AG09319 (cell line): ENCODE measurements around the gene GPR35.

ENCODE experiments used
- DNase-seq: peaks from one replicate; pipeline ENCODE4 v3.0.0-alpha.2; 2010; ENCODE audit warnings: low read depth; ENCODE audit errors: extremely low read depth
- TF ChIP-seq, protein P1 (sequence below): IDR thresholded peaks from 2 replicates; pipeline ENCODE4 v1.5.1; 2011; ENCODE audit warnings: low read depth, mild to moderate bottlenecking, inconsistent platforms, low read length, moderate library complexity

Gene GPR35

DNA sequence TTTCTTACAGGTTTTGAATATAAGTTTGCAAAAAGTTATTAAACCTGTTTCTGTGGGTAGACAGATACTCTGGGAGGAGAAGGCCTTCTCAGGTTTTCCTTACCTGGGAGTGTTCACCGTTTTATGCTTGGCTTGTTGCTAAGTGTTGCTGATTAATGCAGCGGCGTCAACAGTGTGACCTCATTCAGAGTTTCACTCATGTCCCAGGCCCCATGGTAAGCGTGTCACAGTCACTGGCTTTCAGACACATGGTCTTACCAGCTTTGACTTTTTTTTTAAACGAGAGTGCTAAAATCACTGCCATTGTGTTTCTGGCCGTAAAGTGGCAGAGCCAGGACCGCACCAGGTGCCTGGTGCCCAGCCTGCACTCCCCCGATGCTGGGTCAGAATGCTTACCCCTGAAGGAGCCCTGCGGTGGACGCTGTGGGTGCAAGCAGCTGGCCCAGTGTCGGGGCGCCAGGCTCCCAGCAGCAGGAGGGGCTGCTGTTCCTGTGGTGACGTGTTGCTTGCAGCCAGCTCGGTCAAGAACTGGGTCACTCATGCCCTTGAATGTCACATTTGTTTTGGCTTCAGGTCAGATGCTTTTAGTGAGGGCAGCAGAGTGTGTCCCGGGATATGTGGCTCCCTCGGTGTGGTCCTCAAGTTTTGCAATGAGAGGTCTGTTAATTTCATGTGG, 35.3 kb upstream of the GPR35 start:
- no peak for DNase-seq

DNA sequence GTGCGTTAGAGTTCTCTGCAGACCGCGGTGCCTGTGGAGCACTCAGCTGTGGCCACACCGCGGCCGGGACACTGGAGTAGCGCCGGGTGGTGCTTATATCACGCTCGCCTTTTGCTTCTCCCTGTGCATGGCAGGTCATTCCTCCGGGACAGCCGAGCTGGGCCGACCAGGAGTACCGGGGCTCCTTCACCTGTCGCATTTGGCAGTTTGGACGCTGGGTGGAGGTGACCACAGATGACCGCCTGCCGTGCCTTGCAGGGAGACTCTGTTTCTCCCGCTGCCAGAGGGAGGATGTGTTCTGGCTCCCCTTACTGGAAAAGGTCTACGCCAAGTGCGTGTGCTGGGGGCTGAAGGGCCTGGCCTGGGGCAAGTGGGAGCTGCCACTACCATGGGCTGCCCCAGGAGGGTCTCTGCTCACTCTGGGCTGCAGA, 34.6 kb upstream of the GPR35 start:
- TF ChIP-seq, protein P1, sequence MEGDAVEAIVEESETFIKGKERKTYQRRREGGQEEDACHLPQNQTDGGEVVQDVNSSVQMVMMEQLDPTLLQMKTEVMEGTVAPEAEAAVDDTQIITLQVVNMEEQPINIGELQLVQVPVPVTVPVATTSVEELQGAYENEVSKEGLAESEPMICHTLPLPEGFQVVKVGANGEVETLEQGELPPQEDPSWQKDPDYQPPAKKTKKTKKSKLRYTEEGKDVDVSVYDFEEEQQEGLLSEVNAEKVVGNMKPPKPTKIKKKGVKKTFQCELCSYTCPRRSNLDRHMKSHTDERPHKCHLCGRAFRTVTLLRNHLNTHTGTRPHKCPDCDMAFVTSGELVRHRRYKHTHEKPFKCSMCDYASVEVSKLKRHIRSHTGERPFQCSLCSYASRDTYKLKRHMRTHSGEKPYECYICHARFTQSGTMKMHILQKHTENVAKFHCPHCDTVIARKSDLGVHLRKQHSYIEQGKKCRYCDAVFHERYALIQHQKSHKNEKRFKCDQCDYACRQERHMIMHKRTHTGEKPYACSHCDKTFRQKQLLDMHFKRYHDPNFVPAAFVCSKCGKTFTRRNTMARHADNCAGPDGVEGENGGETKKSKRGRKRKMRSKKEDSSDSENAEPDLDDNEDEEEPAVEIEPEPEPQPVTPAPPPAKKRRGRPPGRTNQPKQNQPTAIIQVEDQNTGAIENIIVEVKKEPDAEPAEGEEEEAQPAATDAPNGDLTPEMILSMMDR: no peak
- no peak for DNase-seq

More for the DNA sequence above, 35.3 kb upstream of the GPR35 start:
- TF ChIP-seq, protein P1: no peak

DNA sequence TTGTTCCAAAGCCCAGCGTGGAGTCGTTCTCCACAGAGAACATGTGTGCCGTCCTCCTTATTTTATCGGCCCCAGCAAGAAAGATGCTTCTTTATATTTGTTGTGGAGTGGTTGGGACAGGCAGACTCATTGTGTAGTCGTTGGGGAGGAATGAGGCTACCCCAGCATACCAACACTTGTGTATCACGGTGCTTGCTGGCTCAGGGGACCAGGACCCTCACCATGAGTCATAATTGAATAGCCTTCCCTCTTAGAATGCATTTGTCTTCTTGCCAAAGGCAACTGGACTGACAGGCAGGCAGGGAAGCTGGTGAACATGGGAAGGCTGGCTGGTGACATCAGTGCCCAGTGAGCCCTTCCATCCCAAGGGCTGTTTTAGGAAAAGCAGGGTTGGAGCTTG, 34.1 kb upstream of the GPR35 start:
- TF ChIP-seq, protein P1: no peak
- no peak for DNase-seq

DNA sequence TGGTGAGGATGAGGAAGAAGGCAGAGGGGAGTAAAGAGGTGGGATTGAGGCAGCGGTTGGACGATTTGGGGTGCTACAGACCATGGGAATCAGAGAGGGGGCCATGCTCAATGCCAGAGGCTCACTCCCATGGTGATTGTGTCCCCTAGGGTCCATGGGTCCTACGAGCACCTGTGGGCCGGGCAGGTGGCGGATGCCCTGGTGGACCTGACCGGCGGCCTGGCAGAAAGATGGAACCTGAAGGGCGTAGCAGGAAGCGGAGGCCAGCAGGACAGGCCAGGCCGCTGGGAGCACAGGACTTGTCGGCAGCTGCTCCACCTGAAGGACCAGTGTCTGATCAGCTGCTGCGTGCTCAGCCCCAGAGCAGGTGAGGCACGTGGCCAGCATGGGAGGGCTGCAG, 33.5 kb upstream of the GPR35 start:
- TF ChIP-seq, protein P1: no peak

DNA sequence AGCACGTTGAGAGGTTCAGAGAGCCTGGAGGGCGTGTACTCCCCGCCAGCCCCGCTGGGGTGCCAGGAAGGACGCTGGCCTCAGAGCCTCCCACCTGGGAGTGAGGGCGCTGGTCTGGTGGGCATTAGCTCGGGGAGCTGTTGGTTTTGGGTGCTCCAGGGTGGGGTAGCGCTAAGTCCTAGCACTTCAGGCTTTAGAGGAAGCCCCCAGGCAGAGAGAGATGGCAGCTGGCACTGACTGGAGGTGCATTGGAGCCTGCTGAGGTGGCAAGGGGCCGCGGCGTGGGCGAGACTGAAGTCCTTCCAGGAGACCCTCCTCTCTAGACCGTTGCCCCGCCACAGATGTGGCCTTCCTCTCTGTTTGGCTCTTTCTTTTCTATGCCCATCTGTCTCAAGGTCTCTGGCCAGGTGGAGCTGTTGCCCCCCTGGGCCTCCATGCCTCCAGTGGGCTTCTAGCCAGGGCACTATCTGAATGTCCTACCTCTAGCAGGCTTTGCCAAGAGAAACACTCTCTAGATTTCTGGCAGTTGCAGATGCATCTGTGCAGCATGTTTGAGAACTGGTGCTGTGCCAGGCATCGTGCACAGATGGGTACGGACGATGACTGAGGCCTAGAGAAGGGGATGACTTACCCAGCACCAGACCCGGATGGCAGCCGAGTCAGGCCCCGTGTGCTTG, 32.1 kb upstream of the GPR35 start:
- TF ChIP-seq, protein P1: no peak
- DNase-seq: no peak

More for the DNA sequence above, 33.5 kb upstream of the GPR35 start:
- DNase-seq: no peak

DNA sequence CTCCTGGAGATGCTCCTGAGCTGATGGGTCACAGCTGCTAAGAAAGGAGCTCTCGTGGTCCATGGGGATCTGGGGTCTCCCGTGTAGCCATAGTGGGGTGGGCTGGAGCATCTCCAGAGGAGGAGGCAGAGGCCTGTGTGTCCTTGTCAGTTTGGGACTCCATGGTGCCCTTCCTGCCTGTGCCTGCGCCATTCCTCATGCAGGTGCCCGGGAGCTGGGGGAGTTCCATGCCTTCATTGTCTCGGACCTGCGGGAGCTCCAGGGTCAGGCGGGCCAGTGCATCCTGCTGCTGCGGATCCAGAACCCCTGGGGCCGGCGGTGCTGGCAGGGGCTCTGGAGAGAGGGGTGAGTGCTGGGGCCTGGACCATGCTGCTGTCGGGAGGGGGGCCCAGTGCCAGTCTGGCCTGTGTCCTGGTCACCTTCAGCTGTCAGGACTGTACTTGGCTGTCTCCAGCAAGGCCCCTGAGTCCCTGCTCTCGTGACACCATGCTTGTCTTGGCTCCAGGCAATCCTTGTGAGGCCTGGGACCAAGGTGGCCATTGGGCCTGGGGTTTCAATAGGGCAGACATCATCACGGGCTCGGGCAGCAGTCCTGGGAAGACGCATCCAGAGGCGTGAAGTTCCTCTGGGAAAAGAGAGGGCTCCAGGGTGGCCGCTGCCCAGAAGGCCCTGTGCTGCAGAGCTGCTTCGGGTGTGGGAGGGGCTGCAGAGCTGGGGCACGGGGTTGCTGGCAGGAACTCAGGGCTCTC, 31.4 kb upstream of the GPR35 start:
- TF ChIP-seq, protein P1: no peak

More for the DNA sequence above, 31.4 kb upstream of the GPR35 start:
- DNase-seq: no peak
